ENCODE results near the gene FTO. TPM values are rescaled to one million over a fixed set of nuclear protein-coding genes. Genes with fewer than 3 reads are reported as not detected.

FTO gene
- total RNA-seq, 1 donor from 2014 or later = 106 TPM

DNA sequence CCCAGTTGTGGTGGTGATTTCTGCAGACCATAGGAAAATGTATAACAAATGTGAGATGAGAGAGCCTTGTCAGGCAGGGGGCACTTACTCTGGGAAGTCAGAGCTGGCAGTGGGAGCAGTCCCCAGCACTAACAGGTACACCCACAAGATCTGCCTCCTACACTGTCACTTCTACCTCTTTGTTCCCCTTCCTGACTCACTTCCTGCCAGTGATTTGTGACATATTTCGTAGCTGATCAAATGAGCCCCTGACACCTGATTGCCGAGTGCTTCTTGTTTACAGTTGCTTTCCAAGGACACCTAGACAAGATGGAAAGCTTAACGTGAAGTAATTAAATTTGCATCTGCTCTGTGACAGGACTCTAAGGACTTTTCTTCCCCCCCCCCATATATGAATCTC, 40.5 kb downstream of the FTO start:
- Mint-ChIP-seq H3K36me3 (ENCODE audit: unreplicated experiment) (no peaks in the 10 kb centered on the region), H3K9me3 (ENCODE audit: unreplicated experiment) (peaks cover 2% of the 10 kb centered on the region), H3K27me3 (ENCODE audit: unreplicated experiment) (peaks cover 2% of the 10 kb centered on the region), H3K4me1 (ENCODE audit: low read depth, unreplicated experiment) (peaks cover 38% of the 10 kb centered on the region), H3K27ac (ENCODE audit: unreplicated experiment) (peak overlapping the region; percentile 5), H3K4me3 (ENCODE audit: unreplicated experiment) (no peak overlapping the region)
- TF ChIP-seq, protein P1, sequence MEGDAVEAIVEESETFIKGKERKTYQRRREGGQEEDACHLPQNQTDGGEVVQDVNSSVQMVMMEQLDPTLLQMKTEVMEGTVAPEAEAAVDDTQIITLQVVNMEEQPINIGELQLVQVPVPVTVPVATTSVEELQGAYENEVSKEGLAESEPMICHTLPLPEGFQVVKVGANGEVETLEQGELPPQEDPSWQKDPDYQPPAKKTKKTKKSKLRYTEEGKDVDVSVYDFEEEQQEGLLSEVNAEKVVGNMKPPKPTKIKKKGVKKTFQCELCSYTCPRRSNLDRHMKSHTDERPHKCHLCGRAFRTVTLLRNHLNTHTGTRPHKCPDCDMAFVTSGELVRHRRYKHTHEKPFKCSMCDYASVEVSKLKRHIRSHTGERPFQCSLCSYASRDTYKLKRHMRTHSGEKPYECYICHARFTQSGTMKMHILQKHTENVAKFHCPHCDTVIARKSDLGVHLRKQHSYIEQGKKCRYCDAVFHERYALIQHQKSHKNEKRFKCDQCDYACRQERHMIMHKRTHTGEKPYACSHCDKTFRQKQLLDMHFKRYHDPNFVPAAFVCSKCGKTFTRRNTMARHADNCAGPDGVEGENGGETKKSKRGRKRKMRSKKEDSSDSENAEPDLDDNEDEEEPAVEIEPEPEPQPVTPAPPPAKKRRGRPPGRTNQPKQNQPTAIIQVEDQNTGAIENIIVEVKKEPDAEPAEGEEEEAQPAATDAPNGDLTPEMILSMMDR (IDR thresholded peaks at IDR 0.05; ENCODE audit: partially characterized antibody, unreplicated experiment) = no peak
- no peak for DNase-seq

DNA sequence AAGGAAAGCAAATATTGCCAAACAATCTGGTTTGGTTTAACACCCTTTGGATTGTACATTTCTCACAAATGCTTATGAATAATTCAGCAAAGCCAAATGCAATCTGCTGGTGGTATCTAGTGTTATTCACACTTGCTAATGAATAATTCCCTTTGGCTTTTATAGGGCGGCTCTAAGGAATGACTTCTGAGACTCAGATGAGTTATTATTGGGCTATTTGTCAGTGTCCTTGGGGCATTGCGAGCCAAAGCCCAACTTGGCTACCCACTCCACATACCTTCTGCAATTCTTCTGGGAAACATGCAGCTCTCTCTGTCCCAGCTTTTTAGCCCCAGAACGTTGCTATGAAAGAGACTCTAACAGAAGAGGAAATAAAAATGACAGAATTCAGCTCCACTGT, 41.1 kb downstream of the FTO start:
- Mint-ChIP-seq H3K36me3 (ENCODE audit: unreplicated experiment) (no peaks in the 10 kb centered on the region), H3K9me3 (ENCODE audit: unreplicated experiment) (peaks cover 2% of the 10 kb centered on the region), H3K27me3 (ENCODE audit: unreplicated experiment) (peaks cover 2% of the 10 kb centered on the region), H3K4me1 (ENCODE audit: low read depth, unreplicated experiment) (peaks cover 33% of the 10 kb centered on the region), H3K4me3 (ENCODE audit: unreplicated experiment) (peak overlapping the region; percentile 13), H3K27ac (ENCODE audit: unreplicated experiment) (peak overlapping the region; percentile 10)
- TF ChIP-seq, protein P1 (IDR thresholded peaks at IDR 0.05; ENCODE audit: partially characterized antibody, unreplicated experiment) = no peak
- no peak for DNase-seq

DNA sequence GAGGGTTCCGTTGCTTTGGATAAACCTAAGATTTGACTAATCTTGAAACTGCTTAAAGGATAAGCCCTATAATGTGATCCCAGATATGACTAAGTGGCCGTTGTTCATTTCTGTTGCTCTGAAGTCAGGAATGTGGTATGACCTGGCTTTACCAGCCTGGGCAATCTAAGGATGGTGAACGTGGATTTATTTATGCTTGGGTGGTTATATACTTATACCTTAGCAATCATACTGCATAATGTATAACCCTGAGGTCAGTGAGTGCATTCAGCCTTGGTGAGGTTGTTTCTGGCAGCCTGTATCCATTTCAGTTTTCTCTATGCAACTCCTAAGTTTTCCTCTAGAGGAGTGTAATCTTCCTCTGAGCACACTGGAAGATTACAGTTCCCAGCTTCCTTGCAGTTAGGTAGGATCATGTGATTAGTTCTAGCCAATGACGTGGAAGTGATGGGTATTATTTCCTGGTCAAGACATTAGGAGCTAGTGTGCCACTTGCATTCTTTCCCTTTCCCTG, 41.9 kb downstream of the FTO start:
- Mint-ChIP-seq H3K9me3 (ENCODE audit: unreplicated experiment) (peaks cover 2% of the 10 kb centered on the region), H3K4me3 (ENCODE audit: unreplicated experiment) (no peak overlapping the region), H3K36me3 (ENCODE audit: unreplicated experiment) (no peaks in the 10 kb centered on the region), H3K4me1 (ENCODE audit: low read depth, unreplicated experiment) (peaks cover 28% of the 10 kb centered on the region), H3K27ac (ENCODE audit: unreplicated experiment) (no peak overlapping the region), H3K27me3 (ENCODE audit: unreplicated experiment) (peaks cover 2% of the 10 kb centered on the region)
- DNase-seq = no peak
- TF ChIP-seq, protein P1 (IDR thresholded peaks at IDR 0.05; ENCODE audit: partially characterized antibody, unreplicated experiment) = peak; percentile 17

DNA sequence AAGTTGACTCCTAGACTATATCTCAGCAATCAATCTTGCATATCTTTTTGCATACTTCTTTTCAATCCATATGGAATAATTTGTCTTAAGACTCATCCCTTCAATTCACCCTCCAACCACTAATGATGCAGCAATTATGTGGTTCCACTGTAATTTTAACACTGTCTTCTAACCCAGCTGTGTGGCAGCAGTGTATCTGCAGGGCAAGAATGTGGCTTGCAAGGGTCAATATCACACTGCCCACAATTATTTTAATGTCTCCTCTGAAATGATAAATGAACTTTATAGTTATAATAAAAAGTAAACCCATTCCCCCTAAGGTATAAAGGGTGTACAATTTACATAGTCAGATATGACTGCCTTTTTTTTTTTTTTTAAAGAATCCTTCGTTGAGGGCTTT, 48.6 kb downstream of the FTO start:
- H3K27ac Mint-ChIP-seq (ENCODE audit: unreplicated experiment) = no peak overlapping the region
- H3K9me3 Mint-ChIP-seq (ENCODE audit: unreplicated experiment) = peaks cover under 1% of the 10 kb centered on the region
- TF ChIP-seq, protein P1 (IDR thresholded peaks at IDR 0.05; ENCODE audit: partially characterized antibody, unreplicated experiment) = no peak
- H3K36me3 Mint-ChIP-seq (ENCODE audit: unreplicated experiment) = no peaks in the 10 kb centered on the region
- peaks cover 6% of the 10 kb centered on the region for H3K4me1 Mint-ChIP-seq (ENCODE audit: low read depth, unreplicated experiment)
- no peaks in the 10 kb centered on the region for H3K27me3 Mint-ChIP-seq (ENCODE audit: unreplicated experiment)
- DNase-seq = no peak
- H3K4me3 Mint-ChIP-seq (ENCODE audit: unreplicated experiment) = no peak overlapping the region

DNA sequence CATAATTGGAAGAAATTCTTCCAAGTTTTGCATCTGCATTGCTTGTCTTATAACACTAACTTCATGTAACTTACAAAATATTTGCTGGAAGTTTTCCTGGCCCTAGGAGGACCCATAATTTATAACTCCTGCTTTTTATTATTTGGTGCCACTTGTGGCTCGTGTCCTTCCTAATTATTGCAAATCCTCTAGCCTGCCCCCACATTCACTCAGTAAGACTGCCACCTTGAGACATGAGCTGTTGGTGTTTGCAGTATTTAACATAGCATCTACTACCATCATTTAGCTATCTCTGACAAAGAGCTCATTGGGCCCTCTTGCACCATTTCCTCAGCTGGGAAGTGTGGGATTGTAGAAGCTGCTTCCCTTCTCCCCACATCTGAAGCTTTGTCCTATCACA, 49.5 kb downstream of the FTO start:
- Mint-ChIP-seq H3K36me3 (ENCODE audit: unreplicated experiment) (no peaks in the 10 kb centered on the region), H3K4me1 (ENCODE audit: low read depth, unreplicated experiment) (peaks cover 13% of the 10 kb centered on the region), H3K27me3 (ENCODE audit: unreplicated experiment) (no peaks in the 10 kb centered on the region), H3K27ac (ENCODE audit: unreplicated experiment) (no peak overlapping the region), H3K9me3 (ENCODE audit: unreplicated experiment) (peaks cover under 1% of the 10 kb centered on the region), H3K4me3 (ENCODE audit: unreplicated experiment) (no peak overlapping the region)
- DNase-seq = no peak
- TF ChIP-seq, protein P1 (IDR thresholded peaks at IDR 0.05; ENCODE audit: partially characterized antibody, unreplicated experiment) = no peak
